Measurements from ENCODE around the gene MT1B. TPM values are rescaled to one million over a fixed set of nuclear protein-coding genes. Genes with fewer than 3 reads are reported as not detected.

The MT1B gene
- total and polyA plus RNA-seq, 2 of the 4 experiments (the other 2 are of a cell fraction): not detected

GRCh38 chr16:56625943-56626654 lies 25.6 kb upstream of the MT1B start:
- Histone ChIP-seq H3K4me2 (ENCODE audit: low read depth, low read length) (peak overlapping the region; percentile 94), H2AK9ac (replicated peaks; ENCODE audit: low read depth, low read length, poor library complexity) (peak overlapping the region; percentile 97), H3K56ac (ENCODE audit: extremely low read depth, insufficient read depth, low read length) (peak overlapping the region; percentile 88), H2BK15ac (ENCODE audit: low read depth, low read length) (peak overlapping the region; percentile 52; the same call in 2 of the 3 replicates), H2AK5ac (ENCODE audit: low read depth, low read length) (peak overlapping the region; percentile 62), H2BK5ac (ENCODE audit: low read depth, low read length, poor library complexity, severe bottlenecking) (peak overlapping the region; percentile 92), H4K5ac (ENCODE audit: low read depth, low read length) (peak overlapping the region; percentile 96), H3K14ac (replicated peaks; ENCODE audit: low read depth, low read length) (peak overlapping the region; percentile 96), H3K9me1 (ENCODE audit: insufficient read depth, low read length) (peaks cover 4% of the 10 kb centered on the region; the same call in 1 of the 2 replicates), H3K23ac (ENCODE audit: low read depth, low read length) (peak overlapping the region; percentile 96), H4K8ac (ENCODE audit: low read depth in 2 of 2, low read length in 2 of 2) (peak overlapping the region; percentile 90 to 98), H2BK20ac (ENCODE audit: low read depth, low read length) (peak overlapping the region; percentile 30; the same call in 1 of the 2 replicates), H3K4ac (ENCODE audit: low read depth, low read length) (peak overlapping the region; percentile 95), H3K36me3 (ENCODE audit: control insufficient read depth, insufficient read depth, low read length) (no peaks in the 10 kb centered on the region), H3K4me1 (ENCODE audit: control insufficient read depth, insufficient read depth, low read length) (peaks cover 17% of the 10 kb centered on the region), H3K79me1 (ENCODE audit: low read depth in 1 of 2, low read length in 2 of 2) (peaks cover 3 to 13% of the 10 kb centered on the region in 2 experiments; a peak in 3 of 4 replicates), H3K4me3 (ENCODE audit: insufficient read depth, low read depth, low read length) (peak overlapping the region; percentile 51), H3K9me3 (ENCODE audit: control insufficient read depth, insufficient read depth, low read length) (no peaks in the 10 kb centered on the region), H3K9ac (ENCODE audit: low read depth, low read length) (peak overlapping the region; percentile 84), H2AFZ (replicated peaks; ENCODE audit: low read length, poor library complexity) (peak overlapping the region; percentile 98), H4K20me1 (ENCODE audit: insufficient read depth, low read length) (no peaks in the 10 kb centered on the region), H3K27ac (ENCODE audit: insufficient read depth, low read length) (peak overlapping the region; percentile 85), H2BK120ac (ENCODE audit: low read depth, low read length) (peak overlapping the region; percentile 86), H4K91ac (ENCODE audit: insufficient read depth, low read depth, low read length) (peak overlapping the region; percentile 96), H3K27me3 (ENCODE audit: control insufficient read depth, insufficient read depth, low read length) (peaks cover 2% of the 10 kb centered on the region), H3K18ac (ENCODE audit: low read depth, low read length) (peak overlapping the region; percentile 91)
- ATAC-seq (ENCODE audit: low read depth): peak; percentile 70
- intact Hi-C loops (cut with micrococcal nuclease) (loop anchor here (2.0 to 5.0 kb wide), 2 partner anchors 17 to 56 kb away; partner anchors contain the start of genes MT1X and MT2A), dilution Hi-C loops (cut with HindIII; ENCODE audit: low sequenced_read_pairs, unreplicated experiment) (no loop called here), in situ Hi-C loops (cut with MboI; ENCODE audit: low sequenced_read_pairs) (no loop called here)
- POLR2A ChIA-PET (ENCODE audit: unreplicated experiment): interaction anchor here (0.6 to 3.8 kb wide), 3 partner anchors 9 to 409 kb away, joined by 3 to 37 read pairs (median 12); partner anchors contain the start of gene MT2A
- CTCF ChIA-PET: no interaction called here
- BruUV-seq (replicated peaks): TSS peak; percentile 98
- WGBS, 2 experiments (ENCODE audit: extremely low coverage in 2 of 2, insufficient read length in 1 of 2): 20% methylated on average over 4 of the region's 16 CpGs; no CpG with 5 or more reads in 1 of the 2 experiments
- peak; percentile 86 for DNase-seq
- 0 out of 2 replicates have a peak, but pooled peaks have one; percentile 7 for TF ChIP-seq USF2 (IDR thresholded peaks at IDR 0.05; ENCODE audit: low read depth, low read length)
- 0 out of 2 replicates have a peak, but pooled peaks have one; percentile 34 for TF ChIP-seq MXI1 (IDR thresholded peaks at IDR 0.05; ENCODE audit: borderline replicate concordance, low read depth, low read length)
- TF ChIP-seq RCOR1 (IDR thresholded peaks at IDR 0.05; ENCODE audit: insufficient replicate concordance, low read length): no peak
- TF ChIP-seq RAD21 (IDR thresholded peaks at IDR 0.05; ENCODE audit: low read length): no peak
- peak; percentile 18 for TF ChIP-seq POLR2A (IDR thresholded peaks at IDR 0.05; ENCODE audit: low read depth, low read length)
- TF ChIP-seq MAZ (IDR thresholded peaks at IDR 0.05; ENCODE audit: borderline replicate concordance, low read depth, low read length): peak; percentile 29; the same call in 1 of the 2 replicates
- 0 out of 2 replicates have a peak, but pooled peaks have one; percentile 19 for TF ChIP-seq FOS (IDR thresholded peaks at IDR 0.05; ENCODE audit: low read depth, low read length)

Measured in IMR-90 (cell line).